ENCODE measurements around the gene ORM2.

DNA sequence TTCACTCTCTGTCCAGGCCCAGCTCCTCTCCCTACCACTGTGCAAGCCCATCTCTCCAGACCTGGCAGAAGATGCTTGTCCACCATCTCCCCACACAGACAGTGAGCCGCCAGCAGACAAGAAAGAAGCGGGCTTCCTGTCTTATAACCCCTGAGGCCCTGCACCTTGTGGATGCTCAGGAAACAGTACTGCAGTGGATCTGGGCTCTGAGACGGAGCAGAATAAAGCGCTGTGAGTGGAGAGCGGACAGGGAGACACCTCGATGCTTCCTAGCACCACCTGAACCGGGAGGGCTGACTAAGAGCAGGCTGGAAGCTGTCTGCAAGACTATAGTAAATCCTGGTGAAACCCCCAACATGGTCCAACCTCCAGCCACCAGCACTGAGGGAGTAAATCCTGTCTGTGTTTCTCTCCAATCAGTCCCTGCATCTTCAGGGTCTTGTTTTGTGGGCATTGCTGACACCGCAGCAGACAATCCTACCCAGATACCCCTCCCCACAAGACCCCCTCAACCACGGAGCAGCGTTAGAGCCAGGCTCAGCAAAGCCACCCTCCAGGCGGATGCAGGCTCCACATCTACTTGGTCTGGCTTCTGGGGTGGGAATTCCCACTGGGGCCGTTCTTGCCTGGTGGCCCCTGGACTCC is 18.7 kb downstream of the ORM2 start:
- TF ChIP-seq EZH2phosphoT487 (IDR thresholded peaks at IDR 0.05; ENCODE audit: borderline replicate concordance, low read length): no peak
- TF ChIP-seq, protein P1, sequence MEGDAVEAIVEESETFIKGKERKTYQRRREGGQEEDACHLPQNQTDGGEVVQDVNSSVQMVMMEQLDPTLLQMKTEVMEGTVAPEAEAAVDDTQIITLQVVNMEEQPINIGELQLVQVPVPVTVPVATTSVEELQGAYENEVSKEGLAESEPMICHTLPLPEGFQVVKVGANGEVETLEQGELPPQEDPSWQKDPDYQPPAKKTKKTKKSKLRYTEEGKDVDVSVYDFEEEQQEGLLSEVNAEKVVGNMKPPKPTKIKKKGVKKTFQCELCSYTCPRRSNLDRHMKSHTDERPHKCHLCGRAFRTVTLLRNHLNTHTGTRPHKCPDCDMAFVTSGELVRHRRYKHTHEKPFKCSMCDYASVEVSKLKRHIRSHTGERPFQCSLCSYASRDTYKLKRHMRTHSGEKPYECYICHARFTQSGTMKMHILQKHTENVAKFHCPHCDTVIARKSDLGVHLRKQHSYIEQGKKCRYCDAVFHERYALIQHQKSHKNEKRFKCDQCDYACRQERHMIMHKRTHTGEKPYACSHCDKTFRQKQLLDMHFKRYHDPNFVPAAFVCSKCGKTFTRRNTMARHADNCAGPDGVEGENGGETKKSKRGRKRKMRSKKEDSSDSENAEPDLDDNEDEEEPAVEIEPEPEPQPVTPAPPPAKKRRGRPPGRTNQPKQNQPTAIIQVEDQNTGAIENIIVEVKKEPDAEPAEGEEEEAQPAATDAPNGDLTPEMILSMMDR (IDR thresholded peaks at IDR 0.05; ENCODE audit: low read depth, low read length, poor library complexity, severe bottlenecking): no peak

Measured in DOHH2 (cell line).